ENCODE results near the gene SHMT1.
"Not testable (repeated sequence)": the region's sequence is repeated elsewhere in the genome, so short reads cannot be mapped to it uniquely, and the experiment has no call there.

Gene SHMT1

GRCh38 chr17:18353541-18353940 is 9.8 kb downstream of the SHMT1 start:
- H3K9me3 ChIP-seq, result no peaks in the 10 kb centered on the region
- DNase-seq, result no peak
- no peaks in the 10 kb centered on the region for H3K27me3 ChIP-seq
- TF ChIP-seq CTCF (IDR thresholded peaks at IDR 0.05; ENCODE audit: low read depth, low read length), result no peak
- H3K36me3 ChIP-seq, result no peaks in the 10 kb centered on the region
- H3K4me3 ChIP-seq (ENCODE audit: low read depth, low read length), result no peak overlapping the region
- H3K4me1 ChIP-seq, result no peaks in the 10 kb centered on the region

- Histone ChIP-seq H3K27me3 (no peaks in the 10 kb centered on the region), H3K36me3 (no peaks in the 10 kb centered on the region; the same call in 1 of the 2 replicates), H3K9me3 (no peaks in the 10 kb centered on the region), H3K4me3 (ENCODE audit: low read depth, low read length) (no peak overlapping the region), H3K4me1 (no peaks in the 10 kb centered on the region)
- TF ChIP-seq CTCF (IDR thresholded peaks at IDR 0.05; ENCODE audit: low read depth, low read length), result no peak
- no peak for DNase-seq
Measured at GRCh38 chr17:18344021-18344420, 19.3 kb downstream of the SHMT1 start.

- no peak for TF ChIP-seq CTCF (IDR thresholded peaks at IDR 0.05; ENCODE audit: low read depth, low read length)
- no peaks in the 10 kb centered on the region for H3K9me3 ChIP-seq
- no peaks in the 10 kb centered on the region for H3K27me3 ChIP-seq
- no peaks in the 10 kb centered on the region; the same call in 1 of the 2 replicates for H3K36me3 ChIP-seq
- no peaks in the 10 kb centered on the region for H3K4me1 ChIP-seq
- DNase-seq, result no peak
- no peak overlapping the region for H3K4me3 ChIP-seq (ENCODE audit: low read depth, low read length)
Measured at GRCh38 chr17:18339933-18340332, 23.4 kb downstream of the SHMT1 start.

- DNase-seq; H3K36me3 ChIP-seq; H3K4me1 ChIP-seq; H3K27me3 ChIP-seq; H3K4me3 ChIP-seq (ENCODE audit: low read depth, low read length); H3K9me3 ChIP-seq: not testable (repeated sequence)
Measured at GRCh38 chr17:18338158-18338557, 25.2 kb downstream of the SHMT1 start.

GRCh38 chr17:18332909-18333489 is 30.4 kb downstream of the SHMT1 start:
- H3K4me1 ChIP-seq, result no peaks in the 10 kb centered on the region
- H3K4me3 ChIP-seq (ENCODE audit: low read depth, low read length), result no peak overlapping the region
- no peak for TF ChIP-seq CTCF (IDR thresholded peaks at IDR 0.05; ENCODE audit: low read depth, low read length)
- no peak for DNase-seq
- no peaks in the 10 kb centered on the region for H3K27me3 ChIP-seq
- H3K36me3 ChIP-seq, result no peaks in the 10 kb centered on the region
- no peaks in the 10 kb centered on the region for H3K9me3 ChIP-seq

- Histone ChIP-seq H3K9me3 (no peaks in the 10 kb centered on the region), H3K36me3 (no peaks in the 10 kb centered on the region), H3K4me1 (no peaks in the 10 kb centered on the region), H3K27me3 (no peaks in the 10 kb centered on the region), H3K4me3 (ENCODE audit: low read depth, low read length) (no peak overlapping the region)
- TF ChIP-seq CTCF (IDR thresholded peaks at IDR 0.05; ENCODE audit: low read depth, low read length), result no peak
- no peak for DNase-seq
Measured at GRCh38 chr17:18331879-18332278, 31.5 kb downstream of the SHMT1 start.

Data from BE2C (cell line).